DND-41 (cell line): ENCODE measurements around the gene DDIT3.

Source experiments
- ATAC-seq: fragments of 200-7000 bp; cut with Tn5 transposase; 3 replicates; pipeline ENCODE4 v1.9.1; 2021; ENCODE audit warnings: low read depth; ENCODE audit not compliant: insufficient read depth
- DNase-seq: peaks from one replicate; pipeline ENCODE4 v3.0.0-alpha.2; 2020
- H2AFZ ChIP-seq: 2 replicates; pipeline ENCODE4 v1.6.0; 2012; ENCODE audit warnings: low read depth, low read length
- H3K27ac ChIP-seq: 2 replicates; pipeline ENCODE4 v1.5.1; 2012; ENCODE audit warnings: low read length, inconsistent platforms
- H3K27me3 ChIP-seq: fragments of 200-600 bp; sonication (generic); 2 replicates; pipeline ENCODE4 v1.6.0; 2012; ENCODE audit warnings: low read length, mild to moderate bottlenecking, inconsistent platforms; ENCODE audit not compliant: insufficient read depth, poor library complexity
- H3K36me3 ChIP-seq: 2 replicates; pipeline ENCODE4 v1.5.1; 2012; ENCODE audit warnings: low read length, inconsistent platforms; ENCODE audit not compliant: insufficient read depth
- H3K4me1 ChIP-seq: 2 replicates; pipeline ENCODE4 v1.5.1; 2012; ENCODE audit warnings: mild to moderate bottlenecking, low read length; ENCODE audit not compliant: insufficient read depth
- H3K4me2 ChIP-seq: 2 replicates; pipeline ENCODE4 v1.6.0; 2012; ENCODE audit warnings: mild to moderate bottlenecking, moderate library complexity, low read length, inconsistent platforms; ENCODE audit not compliant: insufficient read depth
- H3K4me3 ChIP-seq, 2 experiments: fragments of 200-600 bp in 1 of 2; shearing (Covaris generic) in 1 of 2; 2 replicates each; pipeline ENCODE4 v1.5.1; 2012 to 2016; ENCODE audit warnings: inconsistent platforms in 2 of 2, low read length in 2 of 2, mild to moderate bottlenecking in 2 of 2, low read depth in 1 of 2, moderate library complexity in 1 of 2
- H3K79me2 ChIP-seq: 2 replicates; pipeline ENCODE4 v1.6.0; 2012; ENCODE audit warnings: low read length, inconsistent platforms; ENCODE audit not compliant: insufficient read depth
- H3K9ac ChIP-seq: 2 replicates; pipeline ENCODE4 v1.6.0; 2012; ENCODE audit warnings: low read depth, mild to moderate bottlenecking, inconsistent platforms, low read length, moderate library complexity
- H3K9me3 ChIP-seq: 2 replicates; pipeline ENCODE4 v1.5.1; 2012; ENCODE audit warnings: low read length, moderate library complexity, mild to moderate bottlenecking, inconsistent platforms; ENCODE audit not compliant: insufficient read depth, severe bottlenecking
- H4K20me1 ChIP-seq: 2 replicates; pipeline ENCODE4 v1.6.0; 2012; ENCODE audit warnings: low read length; ENCODE audit not compliant: insufficient read depth
- EZH2 ChIP-seq: IDR thresholded peaks from 3 replicates; pipeline ENCODE4 v1.6.1; 2012; ENCODE audit warnings: borderline replicate concordance, low read depth, mild to moderate bottlenecking, moderate library complexity, low read length, inconsistent platforms; ENCODE audit not compliant: severe bottlenecking
- TF ChIP-seq, protein P1 (sequence below): IDR thresholded peaks from 2 replicates; pipeline ENCODE4 v1.5.1; 2012; ENCODE audit warnings: borderline replicate concordance, low read length, moderate library complexity, mild to moderate bottlenecking; ENCODE audit not compliant: poor library complexity, severe bottlenecking; ENCODE audit errors: extremely low read depth

Gene DDIT3

DNA sequence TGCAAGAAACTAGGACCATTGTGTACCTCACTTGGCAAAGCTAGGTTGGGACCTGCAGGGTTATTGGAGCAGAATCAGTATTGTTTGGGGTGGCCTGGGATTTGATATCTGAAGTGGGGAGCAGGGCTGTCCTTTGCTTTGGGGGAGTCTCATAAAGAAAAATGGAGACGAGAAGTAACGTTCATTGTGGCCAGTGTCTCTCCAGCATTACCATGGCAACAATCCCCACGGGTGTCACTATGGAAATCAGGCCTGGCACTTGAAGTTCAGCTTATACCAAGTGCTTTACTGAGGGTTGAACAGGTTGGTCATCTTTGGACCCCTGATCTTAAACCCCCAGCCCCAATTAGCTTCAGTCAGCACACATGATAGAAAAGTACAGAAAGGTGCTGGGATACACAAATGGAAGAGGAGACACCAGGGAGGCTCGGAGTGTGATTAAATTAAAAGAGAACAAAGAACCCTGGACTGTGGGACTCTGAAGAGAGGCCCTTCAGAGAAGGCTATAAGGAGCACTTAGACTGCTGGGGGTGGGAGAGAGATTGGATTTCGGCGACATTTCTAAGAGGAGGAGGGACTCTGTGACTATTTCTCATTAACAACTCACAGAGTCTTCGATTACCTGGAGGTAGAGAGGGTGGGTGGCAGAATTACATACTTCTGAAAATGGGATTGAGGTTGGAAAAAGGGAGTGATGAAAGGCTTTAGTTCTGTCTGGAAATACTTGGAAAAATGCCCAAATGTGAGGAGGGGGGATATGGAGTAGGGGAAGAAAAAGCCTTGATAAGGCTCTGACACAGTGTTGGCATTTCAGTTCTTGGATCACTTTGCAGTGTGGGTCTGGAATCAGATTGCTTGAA lies 33.3 kb upstream of the DDIT3 start:
- Histone ChIP-seq H3K4me1 (no peaks in the 10 kb centered on the region), H3K9ac (no peak overlapping the region), H2AFZ (no peak overlapping the region), H3K27me3 (peaks cover 27% of the 10 kb centered on the region), H3K9me3 (no peaks in the 10 kb centered on the region), H3K27ac (no peak overlapping the region), H3K4me2 (no peak overlapping the region), H4K20me1 (no peaks in the 10 kb centered on the region), H3K79me2 (no peaks in the 10 kb centered on the region), H3K4me3 (no peak overlapping the region), H3K36me3 (no peaks in the 10 kb centered on the region)
- no peak for TF ChIP-seq EZH2
- DNase-seq = no peak
- no peak for ATAC-seq

GRCh38 chr12:57552835-57553313 lies 32.6 kb upstream of the DDIT3 start:
- H3K27me3 ChIP-seq = peaks cover 31% of the 10 kb centered on the region
- no peak overlapping the region for H3K27ac ChIP-seq
- H3K4me3 ChIP-seq = no peak overlapping the region
- DNase-seq (no peak), ATAC-seq (no peak)
- H3K9ac ChIP-seq = no peak overlapping the region
- H3K36me3 ChIP-seq = no peaks in the 10 kb centered on the region
- H3K79me2 ChIP-seq = no peaks in the 10 kb centered on the region
- no peak overlapping the region for H2AFZ ChIP-seq
- no peaks in the 10 kb centered on the region for H3K4me1 ChIP-seq
- H3K9me3 ChIP-seq = no peaks in the 10 kb centered on the region
- TF ChIP-seq, protein P1, sequence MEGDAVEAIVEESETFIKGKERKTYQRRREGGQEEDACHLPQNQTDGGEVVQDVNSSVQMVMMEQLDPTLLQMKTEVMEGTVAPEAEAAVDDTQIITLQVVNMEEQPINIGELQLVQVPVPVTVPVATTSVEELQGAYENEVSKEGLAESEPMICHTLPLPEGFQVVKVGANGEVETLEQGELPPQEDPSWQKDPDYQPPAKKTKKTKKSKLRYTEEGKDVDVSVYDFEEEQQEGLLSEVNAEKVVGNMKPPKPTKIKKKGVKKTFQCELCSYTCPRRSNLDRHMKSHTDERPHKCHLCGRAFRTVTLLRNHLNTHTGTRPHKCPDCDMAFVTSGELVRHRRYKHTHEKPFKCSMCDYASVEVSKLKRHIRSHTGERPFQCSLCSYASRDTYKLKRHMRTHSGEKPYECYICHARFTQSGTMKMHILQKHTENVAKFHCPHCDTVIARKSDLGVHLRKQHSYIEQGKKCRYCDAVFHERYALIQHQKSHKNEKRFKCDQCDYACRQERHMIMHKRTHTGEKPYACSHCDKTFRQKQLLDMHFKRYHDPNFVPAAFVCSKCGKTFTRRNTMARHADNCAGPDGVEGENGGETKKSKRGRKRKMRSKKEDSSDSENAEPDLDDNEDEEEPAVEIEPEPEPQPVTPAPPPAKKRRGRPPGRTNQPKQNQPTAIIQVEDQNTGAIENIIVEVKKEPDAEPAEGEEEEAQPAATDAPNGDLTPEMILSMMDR = no peak
- no peak for TF ChIP-seq EZH2
- H4K20me1 ChIP-seq = no peaks in the 10 kb centered on the region
- no peak overlapping the region for H3K4me2 ChIP-seq

DNA sequence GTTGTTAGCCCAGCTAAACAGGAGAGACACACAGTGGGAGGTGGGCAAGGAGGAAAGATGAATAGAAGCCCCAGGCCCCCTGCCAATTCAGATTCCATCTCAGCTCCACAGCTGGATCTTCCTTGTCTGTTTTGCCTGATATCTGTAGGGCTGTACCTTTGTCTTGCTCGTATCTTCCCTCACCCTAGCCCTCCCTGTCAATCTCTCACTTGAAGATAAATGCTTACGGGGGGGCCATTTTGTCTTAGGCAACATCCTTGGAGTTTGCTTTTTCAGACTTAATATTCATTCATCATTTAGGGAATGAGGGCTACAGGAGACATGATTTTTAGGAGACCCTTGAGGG lies 32.0 kb upstream of the DDIT3 start:
- TF ChIP-seq, protein P1 = no peak
- no peak for TF ChIP-seq EZH2
- H3K79me2 ChIP-seq = no peaks in the 10 kb centered on the region
- no peak for ATAC-seq
- no peak overlapping the region for H3K27ac ChIP-seq
- no peak overlapping the region for H3K4me3 ChIP-seq
- peaks cover 6% of the 10 kb centered on the region for H3K4me1 ChIP-seq
- H3K36me3 ChIP-seq = no peaks in the 10 kb centered on the region
- DNase-seq = no peak
- no peak overlapping the region for H3K4me2 ChIP-seq
- H4K20me1 ChIP-seq = no peaks in the 10 kb centered on the region
- no peak overlapping the region for H3K9ac ChIP-seq
- H3K27me3 ChIP-seq = peaks cover 31% of the 10 kb centered on the region
- no peak overlapping the region for H2AFZ ChIP-seq
- no peaks in the 10 kb centered on the region for H3K9me3 ChIP-seq

- DNase-seq (no peak), ATAC-seq (no peak)
- Histone ChIP-seq H3K9ac (no peak overlapping the region), H3K79me2 (peaks cover 2% of the 10 kb centered on the region), H3K36me3 (peaks cover 1% of the 10 kb centered on the region; the same call in 1 of the 2 replicates), H2AFZ (peak overlapping the region; percentile 11; the same call in 1 of the 2 replicates), H4K20me1 (no peaks in the 10 kb centered on the region), H3K4me2 (no peak overlapping the region), H3K27ac (no peak overlapping the region), H3K27me3 (peaks cover 31% of the 10 kb centered on the region), H3K4me3 (no peak overlapping the region), H3K4me1 (peaks cover 7% of the 10 kb centered on the region), H3K9me3 (no peaks in the 10 kb centered on the region)
- no peak for TF ChIP-seq EZH2
- TF ChIP-seq, protein P1 = no peak
These were observed 31.5 kb upstream of the DDIT3 start for GRCh38 chr12:57551637-57552305.
